Measurements from ENCODE around the gene SLX4IP.

The SLX4IP gene

DNA sequence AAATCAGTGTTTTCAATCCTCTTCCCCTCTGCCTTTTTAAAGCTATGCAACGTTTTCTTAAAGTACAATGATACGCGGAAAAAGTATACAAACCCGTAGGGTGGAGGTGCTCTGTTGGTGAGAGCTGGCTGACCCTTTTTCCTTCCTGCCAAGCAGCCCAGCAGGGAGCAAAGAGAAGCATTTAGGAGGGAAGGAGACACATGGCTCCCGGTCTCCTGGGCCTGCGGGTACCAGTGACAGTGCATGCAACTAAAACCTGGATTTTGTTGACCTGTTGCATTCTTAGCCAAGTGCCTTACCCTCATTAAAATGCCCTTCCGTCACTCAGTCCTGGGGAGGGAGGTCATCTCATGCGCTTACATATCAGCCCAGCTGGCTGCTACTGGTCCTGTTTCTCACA is 87.2 kb downstream of the SLX4IP start:
- no peak for TF ChIP-seq CTCF (IDR thresholded peaks at IDR 0.05; ENCODE audit: borderline replicate concordance, control extremely low read depth, extremely low read depth, insufficient read depth, missing control alignments)
- in situ Hi-C loops (cut with MboI; ENCODE audit: low sequenced_read_pairs, unreplicated experiment) = no loop called here
- DNase-seq (ENCODE audit: low spot score) = no peak

- in situ Hi-C loops (cut with MboI; ENCODE audit: low sequenced_read_pairs, unreplicated experiment) = no loop called here
- TF ChIP-seq CTCF (IDR thresholded peaks at IDR 0.05; ENCODE audit: borderline replicate concordance, control extremely low read depth, extremely low read depth, insufficient read depth, missing control alignments) = no peak
- no peak for DNase-seq (ENCODE audit: low spot score)
Observed at GRCh38 chr20:10523443-10523842, 88.3 kb downstream of the SLX4IP start.

- no peak for DNase-seq (ENCODE audit: low spot score)
- TF ChIP-seq CTCF (IDR thresholded peaks at IDR 0.05; ENCODE audit: borderline replicate concordance, control extremely low read depth, extremely low read depth, insufficient read depth, missing control alignments) = no peak
- in situ Hi-C loops (cut with MboI; ENCODE audit: low sequenced_read_pairs, unreplicated experiment) = no loop called here
Observed at GRCh38 chr20:10524034-10524476, 89.0 kb downstream of the SLX4IP start.

- in situ Hi-C loops (cut with MboI; ENCODE audit: low sequenced_read_pairs, unreplicated experiment) = no loop called here
- no peak for TF ChIP-seq CTCF (IDR thresholded peaks at IDR 0.05; ENCODE audit: borderline replicate concordance, control extremely low read depth, extremely low read depth, insufficient read depth, missing control alignments)
Observed at GRCh38 chr20:10524643-10525042, 89.5 kb downstream of the SLX4IP start.

GRCh38 chr20:10527781-10528180 is 92.7 kb downstream of the SLX4IP start:
- in situ Hi-C loops (cut with MboI; ENCODE audit: low sequenced_read_pairs, unreplicated experiment) = no loop called here
- no peak for TF ChIP-seq CTCF (IDR thresholded peaks at IDR 0.05; ENCODE audit: borderline replicate concordance, control extremely low read depth, extremely low read depth, insufficient read depth, missing control alignments)
- DNase-seq (ENCODE audit: low spot score) = no peak

More at GRCh38 chr20:10524643-10525042, 89.5 kb downstream of the SLX4IP start:
- no peak for DNase-seq (ENCODE audit: low spot score)

DNA sequence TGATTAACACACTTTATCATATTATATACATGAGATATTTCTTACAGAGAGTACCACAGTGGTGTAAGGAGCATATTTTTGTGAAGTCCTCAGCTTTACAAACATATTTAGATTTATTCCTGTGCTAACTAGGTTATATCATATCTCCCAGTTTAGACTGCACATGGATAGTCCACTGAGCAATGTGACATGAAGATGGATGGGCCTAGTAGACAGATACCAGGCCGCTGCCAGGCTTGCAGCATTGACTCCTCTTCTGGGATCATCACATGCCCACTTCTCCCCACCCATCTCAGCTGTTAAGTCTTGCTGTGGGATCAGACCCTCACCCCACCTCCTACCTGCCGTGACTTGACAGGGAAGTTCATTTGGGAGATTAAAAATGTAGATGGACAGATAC is 95.8 kb downstream of the SLX4IP start:
- TF ChIP-seq CTCF (IDR thresholded peaks at IDR 0.05; ENCODE audit: borderline replicate concordance, control extremely low read depth, extremely low read depth, insufficient read depth, missing control alignments) = no peak
- no peak for DNase-seq (ENCODE audit: low spot score)
- in situ Hi-C loops (cut with MboI; ENCODE audit: low sequenced_read_pairs, unreplicated experiment) = no loop called here

DNA sequence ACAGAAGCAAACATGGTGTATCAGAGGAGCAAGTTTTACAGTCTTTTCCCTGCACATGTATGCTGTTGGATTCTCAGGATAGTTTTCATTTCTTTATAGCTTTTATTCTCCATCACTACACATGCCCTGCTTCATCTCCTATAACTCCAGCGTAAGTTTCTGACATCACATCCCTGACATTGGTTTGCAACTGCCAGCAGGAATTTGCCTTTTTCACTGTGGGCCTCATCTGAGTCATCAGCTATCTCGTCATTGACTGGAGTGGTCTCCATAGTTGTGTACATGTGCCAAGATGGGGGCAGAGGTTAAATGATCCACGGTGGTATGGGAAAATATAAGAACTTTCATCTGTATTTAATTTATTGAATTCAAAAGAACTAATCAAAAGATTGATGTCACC is 96.7 kb downstream of the SLX4IP start:
- TF ChIP-seq CTCF (IDR thresholded peaks at IDR 0.05; ENCODE audit: borderline replicate concordance, control extremely low read depth, extremely low read depth, insufficient read depth, missing control alignments) = no peak
- no peak for DNase-seq (ENCODE audit: low spot score)
- in situ Hi-C loops (cut with MboI; ENCODE audit: low sequenced_read_pairs, unreplicated experiment) = no loop called here
